Hair follicle dermal papilla cell (primary cell): Measurements from ENCODE around the gene ERMAP. TPM values are rescaled to one million over a fixed set of nuclear protein-coding genes. Genes with fewer than 3 reads are reported as not detected.

Source experiments
- total RNA-seq: library from RNA; depleted of rRNA; stranded (reverse); fragments of >200 nt; gene quantifications from 2 replicates; pipeline ENCODE4 v1.2.3, GENCODE V29; 2012

Gene ERMAP, protein sequence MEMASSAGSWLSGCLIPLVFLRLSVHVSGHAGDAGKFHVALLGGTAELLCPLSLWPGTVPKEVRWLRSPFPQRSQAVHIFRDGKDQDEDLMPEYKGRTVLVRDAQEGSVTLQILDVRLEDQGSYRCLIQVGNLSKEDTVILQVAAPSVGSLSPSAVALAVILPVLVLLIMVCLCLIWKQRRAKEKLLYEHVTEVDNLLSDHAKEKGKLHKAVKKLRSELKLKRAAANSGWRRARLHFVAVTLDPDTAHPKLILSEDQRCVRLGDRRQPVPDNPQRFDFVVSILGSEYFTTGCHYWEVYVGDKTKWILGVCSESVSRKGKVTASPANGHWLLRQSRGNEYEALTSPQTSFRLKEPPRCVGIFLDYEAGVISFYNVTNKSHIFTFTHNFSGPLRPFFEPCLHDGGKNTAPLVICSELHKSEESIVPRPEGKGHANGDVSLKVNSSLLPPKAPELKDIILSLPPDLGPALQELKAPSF
- 25.1 and 25.2 TPM in 2 replicates for total RNA-seq

DNA sequence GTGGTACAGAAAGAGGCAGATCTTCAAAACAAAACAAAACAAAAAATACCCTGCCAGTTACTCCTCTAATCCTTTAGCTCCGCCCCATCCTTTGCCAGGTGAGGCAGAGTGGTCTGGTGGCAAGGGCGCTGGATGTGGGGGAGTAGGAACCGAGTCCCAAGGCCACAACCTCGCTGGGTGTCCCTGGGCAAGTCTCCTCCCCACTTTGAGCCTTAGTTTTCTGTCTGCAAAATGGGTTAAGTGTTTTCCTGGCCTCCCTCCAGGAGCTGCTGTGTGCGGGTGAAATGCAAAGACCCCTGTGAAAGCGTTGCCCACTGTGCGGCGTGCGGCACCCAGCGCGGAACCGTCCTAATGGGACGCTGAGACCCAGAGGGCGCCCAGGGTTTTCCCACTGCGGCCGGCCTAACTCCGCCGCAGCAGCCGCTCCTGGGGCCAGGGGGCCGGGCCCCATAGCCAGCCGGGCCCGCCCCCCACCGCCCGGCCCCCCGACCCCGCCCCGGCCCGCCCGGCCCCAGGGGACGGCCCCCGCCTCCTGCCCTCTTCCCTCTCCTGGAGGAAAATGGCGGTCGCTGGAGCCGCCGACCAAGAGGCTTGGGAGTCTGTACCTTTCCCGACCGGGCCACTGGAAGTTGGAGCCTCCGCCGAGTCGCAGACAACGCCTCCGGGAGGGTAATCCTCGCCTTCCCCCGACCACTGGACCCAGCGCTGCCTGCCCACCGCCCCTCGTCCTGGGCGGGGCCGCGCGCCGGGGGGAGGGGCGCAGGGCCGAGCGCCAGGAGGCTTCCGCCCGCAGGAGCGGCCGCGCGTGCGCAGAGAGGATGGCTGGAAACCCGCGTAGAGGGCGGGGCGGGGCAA lies at the start of gene ERMAP, which contains the start of gene SVBP:
Gene ERMAP, plus strand, starts transcription at position 538 of the 855 bp plus-strand sequence. CDS start 13,327 bp downstream, outside the sequence.
Gene SVBP, minus strand, starts transcription at position 813 of the 855 bp plus-strand sequence. CDS start 853 bp downstream, outside the sequence.

DNA sequence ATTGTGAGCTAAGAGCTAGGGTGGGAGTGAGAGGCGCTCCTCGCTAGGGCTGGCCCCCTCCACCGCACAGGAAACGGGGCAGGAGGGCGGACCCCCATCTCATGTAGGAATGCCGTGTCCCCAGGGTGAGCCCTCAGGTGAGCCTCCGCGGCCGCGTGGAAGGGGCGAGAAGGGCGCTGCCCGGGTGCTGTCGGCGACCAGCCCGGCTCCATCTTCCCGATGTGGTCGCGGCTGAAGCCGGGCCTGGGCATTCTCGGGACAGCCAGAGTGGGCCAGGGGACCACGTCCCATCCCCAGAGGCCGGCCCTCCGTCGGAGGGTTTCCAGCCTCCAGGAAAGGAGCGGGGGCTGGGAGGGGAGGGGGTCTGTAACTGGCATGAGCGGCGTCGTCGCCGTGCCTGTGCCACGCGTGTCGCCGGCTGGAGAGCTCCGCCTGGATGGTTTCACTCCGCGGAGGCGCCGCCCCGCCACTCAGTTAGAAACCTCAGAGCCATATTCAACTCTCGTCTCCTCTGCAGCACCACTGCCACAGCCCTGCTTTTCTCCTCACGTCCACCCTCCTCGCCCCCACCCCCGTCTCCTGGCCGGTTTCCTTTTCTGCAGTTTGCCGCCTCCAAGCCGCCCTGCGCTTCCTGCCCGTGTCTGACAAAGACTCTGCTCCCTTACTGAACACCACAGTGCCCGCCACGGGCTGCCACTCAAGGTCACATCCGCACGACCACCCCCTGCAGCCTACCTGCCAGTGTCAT lies 31.8 kb upstream of the ERMAP start, which contains the start of gene TMEM269:
Gene TMEM269, plus strand, starts transcription at position 46 of the 748 bp plus-strand sequence. CDS start 4,903 bp downstream, outside the sequence.

DNA sequence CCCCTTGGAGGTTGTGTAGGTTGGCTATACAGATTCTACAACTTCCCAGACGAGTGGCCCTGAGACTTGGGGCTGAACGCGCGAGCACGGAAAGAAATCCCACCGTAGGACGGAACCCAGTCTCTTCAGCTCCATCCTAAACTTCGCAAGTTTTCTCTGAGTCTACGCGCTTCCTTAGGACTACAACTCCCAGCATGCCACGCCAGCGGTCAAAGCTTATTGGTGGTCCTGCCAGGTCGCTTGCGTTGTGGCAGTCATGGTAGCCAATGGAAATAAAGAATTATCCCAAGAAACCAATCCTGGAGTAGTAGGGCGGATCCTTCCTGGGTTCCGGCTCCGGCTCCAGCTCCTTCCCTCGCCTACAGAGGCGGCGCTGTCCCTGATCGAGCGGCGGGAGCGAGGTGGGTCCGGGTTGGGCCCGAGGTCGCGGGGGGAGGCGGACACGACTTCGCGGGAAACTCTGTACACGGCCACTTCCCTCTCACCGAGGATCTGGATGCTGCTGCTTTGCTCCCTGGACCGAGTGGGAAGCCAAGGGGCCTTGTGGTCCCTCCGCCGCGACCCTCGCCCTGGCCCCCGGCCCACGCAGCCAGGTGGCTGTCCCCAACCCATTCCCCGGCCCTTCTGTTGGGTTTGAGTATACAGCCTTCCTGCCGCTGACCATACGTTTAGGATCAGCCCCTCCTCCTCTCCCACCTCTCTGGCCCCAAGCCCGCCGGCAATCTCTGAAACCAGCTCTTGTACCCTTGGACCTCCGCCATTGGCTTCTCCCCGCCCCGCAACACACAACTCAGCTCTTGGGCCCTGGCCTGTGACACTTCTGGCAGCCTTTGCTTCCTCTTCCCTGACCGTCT lies 29.6 kb downstream of the ERMAP start, which contains the start of gene ZNF691:
Gene ZNF691, plus strand, starts transcription at position 357 of the 854 bp plus-strand sequence. CDS start 3,046 bp downstream, outside the sequence.

Other genes with a start within 250 kb of the ERMAP start
- 6.2 and 9.6 TPM in 2 replicates for gene PPIH, start 158.7 kb upstream of the ERMAP start, total RNA-seq
- 410 and 555 TPM in 2 replicates for gene YBX1, start 134.7 kb upstream of the ERMAP start, total RNA-seq
- gene CLDN19, start 76.9 kb upstream of the ERMAP start, total RNA-seq, result not detected in 2 replicates
- 130 and 166 TPM in 2 replicates for gene P3H1, start 50.1 kb upstream of the ERMAP start, total RNA-seq
- gene C1orf50, start 49.9 kb upstream of the ERMAP start, total RNA-seq, result 5.8 TPM in 2 replicates
- under 0.01 TPM in 1 of 2 replicates, not detected in the other for gene TMEM269, start 32.1 kb upstream of the ERMAP start, total RNA-seq
- 14.1 and 15.7 TPM in 2 replicates for gene SVBP, start 275 bp downstream of the ERMAP start, total RNA-seq
- gene ZNF691, start 29.5 kb downstream of the ERMAP start, total RNA-seq, result 5.5 and 8.0 TPM in 2 replicates
- gene SLC2A1, start 141.7 kb downstream of the ERMAP start, total RNA-seq, result 114 TPM in 2 replicates